HCT116 (cell line): ENCODE data around the gene TRMT2A.

Source experiments
- EZH2 ChIP-seq: fragments of 200-600 bp; sonication (generic); IDR thresholded peaks from 2 replicates; pipeline ENCODE4 v1.6.1; 2017; ENCODE audit warnings: antibody characterized with exemption, mixed run types
- POLR2A ChIP-seq: IDR thresholded peaks from 2 replicates; pipeline ENCODE4 v1.7.0; 2011; ENCODE audit warnings: borderline replicate concordance; ENCODE audit not compliant: insufficient read depth, insufficient read length; ENCODE audit errors: extremely low read depth
- POLR2AphosphoS5 ChIP-seq: IDR thresholded peaks from 2 replicates; pipeline ENCODE4 v1.6.1; 2011; ENCODE audit warnings: mild to moderate bottlenecking, low read depth, low read length, moderate library complexity
- YY1 ChIP-seq: IDR thresholded peaks from 2 replicates; pipeline ENCODE4 v1.6.1; 2011; ENCODE audit warnings: low read length, low read depth, moderate library complexity, mild to moderate bottlenecking; ENCODE audit not compliant: insufficient replicate concordance; ENCODE audit errors: extremely low read depth
- ZNF274 ChIP-seq: fragments of 200-500 bp; sonication (Bioruptor generic); IDR thresholded peaks from 2 replicates; pipeline ENCODE4 v1.6.1; 2014; ENCODE audit warnings: mild to moderate bottlenecking, low read depth, low read length, inconsistent platforms

DNA sequence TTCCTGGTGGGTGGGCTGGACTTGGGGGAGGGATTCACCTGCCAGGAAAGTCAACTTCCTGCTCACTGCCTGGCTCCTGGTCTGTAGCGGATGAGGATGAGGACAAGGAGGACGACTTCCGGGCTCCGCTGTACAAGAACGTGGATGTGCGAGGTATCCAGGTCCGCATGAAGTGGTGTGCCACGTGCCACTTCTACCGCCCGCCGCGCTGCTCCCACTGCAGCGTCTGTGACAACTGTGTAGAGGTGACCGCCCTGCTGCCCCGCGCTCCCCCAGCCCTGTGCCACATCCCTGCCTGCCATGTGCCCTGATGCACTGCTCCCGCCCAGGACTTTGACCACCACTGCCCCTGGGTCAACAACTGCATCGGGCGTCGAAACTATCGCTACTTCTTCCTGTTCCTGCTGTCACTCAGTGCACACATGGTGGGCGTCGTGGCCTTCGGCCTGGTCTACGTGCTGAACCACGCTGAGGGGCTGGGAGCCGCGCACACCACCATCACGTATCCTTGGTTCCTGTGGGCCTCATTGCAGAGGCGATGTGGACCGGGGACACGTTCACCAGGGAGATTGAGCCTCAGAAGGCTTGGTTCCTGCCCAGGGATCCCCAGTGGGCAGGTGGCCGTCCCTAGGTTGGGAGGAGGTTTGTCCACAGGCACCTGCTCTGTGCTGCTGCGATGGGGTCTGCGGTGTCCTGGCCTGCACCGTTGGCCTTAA, 22.5 kb upstream of the TRMT2A start:
- TF ChIP-seq POLR2A, result no peak
- TF ChIP-seq ZNF274, result no peak
- TF ChIP-seq EZH2, result no peak
- no peak for TF ChIP-seq YY1
- no peak for TF ChIP-seq POLR2AphosphoS5
